Measurements from ENCODE around the gene ABCA9. TPM values are rescaled to one million over a fixed set of nuclear protein-coding genes. Genes with fewer than 3 reads are reported as not detected.
A peak's percentile ranks its signal among the peaks of the same experiment; 100 is the strongest.

The ABCA9 gene
- total RNA-seq, 1 donor from 2014 or later: 0.13 TPM

DNA sequence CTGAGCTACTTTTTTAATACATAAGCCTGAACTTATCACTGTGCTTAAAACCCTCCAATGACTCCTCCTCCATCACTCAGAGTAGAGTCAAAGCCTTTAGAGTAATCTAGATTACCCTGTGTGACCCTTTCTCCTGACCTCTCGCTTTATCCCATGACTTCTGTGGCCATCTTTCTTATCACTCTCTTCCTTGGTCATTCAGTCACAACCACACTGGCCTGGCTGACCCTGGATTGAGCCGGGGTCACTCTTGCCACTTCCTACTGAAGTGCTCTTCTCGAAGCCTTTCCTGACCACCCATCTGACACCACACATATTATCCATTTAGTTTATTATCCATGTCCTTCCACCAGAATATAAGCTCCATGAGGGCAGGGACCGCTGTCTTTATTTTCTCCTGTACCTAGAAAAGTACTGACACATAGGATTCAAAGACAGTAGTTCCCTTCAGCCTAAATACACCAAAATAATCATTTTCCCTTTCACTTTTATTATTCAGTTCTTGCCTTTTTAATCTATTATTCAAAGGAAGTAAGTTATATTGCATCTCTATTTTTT is 28.0 kb upstream of the ABCA9 start:
- Histone ChIP-seq H3K27me3 (no peaks in the 10 kb centered on the region), H2AFZ (replicated peaks) (no peak overlapping the region), H4K20me1 (ENCODE audit: low read depth) (no peaks in the 10 kb centered on the region), H3K27ac (no peak overlapping the region), H3K79me2 (ENCODE audit: low read depth) (no peaks in the 10 kb centered on the region), H3F3A (ENCODE audit: low read depth) (no peaks in the 10 kb centered on the region), H3K9me3 (ENCODE audit: low read depth) (no peaks in the 10 kb centered on the region), H3K4me1 (no peaks in the 10 kb centered on the region), H3K4me3 (no peak overlapping the region), H3K4me2 (no peak overlapping the region), H3K9ac (no peak overlapping the region), H3K36me3 (no peaks in the 10 kb centered on the region)
- DNase-seq (ENCODE audit: low spot score): no peak
- no peak for TF ChIP-seq EZH2phosphoT487 (IDR thresholded peaks at IDR 0.05)
- TF ChIP-seq, protein P1, sequence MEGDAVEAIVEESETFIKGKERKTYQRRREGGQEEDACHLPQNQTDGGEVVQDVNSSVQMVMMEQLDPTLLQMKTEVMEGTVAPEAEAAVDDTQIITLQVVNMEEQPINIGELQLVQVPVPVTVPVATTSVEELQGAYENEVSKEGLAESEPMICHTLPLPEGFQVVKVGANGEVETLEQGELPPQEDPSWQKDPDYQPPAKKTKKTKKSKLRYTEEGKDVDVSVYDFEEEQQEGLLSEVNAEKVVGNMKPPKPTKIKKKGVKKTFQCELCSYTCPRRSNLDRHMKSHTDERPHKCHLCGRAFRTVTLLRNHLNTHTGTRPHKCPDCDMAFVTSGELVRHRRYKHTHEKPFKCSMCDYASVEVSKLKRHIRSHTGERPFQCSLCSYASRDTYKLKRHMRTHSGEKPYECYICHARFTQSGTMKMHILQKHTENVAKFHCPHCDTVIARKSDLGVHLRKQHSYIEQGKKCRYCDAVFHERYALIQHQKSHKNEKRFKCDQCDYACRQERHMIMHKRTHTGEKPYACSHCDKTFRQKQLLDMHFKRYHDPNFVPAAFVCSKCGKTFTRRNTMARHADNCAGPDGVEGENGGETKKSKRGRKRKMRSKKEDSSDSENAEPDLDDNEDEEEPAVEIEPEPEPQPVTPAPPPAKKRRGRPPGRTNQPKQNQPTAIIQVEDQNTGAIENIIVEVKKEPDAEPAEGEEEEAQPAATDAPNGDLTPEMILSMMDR (IDR thresholded peaks at IDR 0.05): no peak
- TF ChIP-seq EZH2 (IDR thresholded peaks at IDR 0.05): no peak
- peaks cover 2% of the 10 kb centered on the region for H3K27me3 Mint-ChIP-seq (ENCODE audit: insufficient read depth, low read depth)
- H3K27ac Mint-ChIP-seq: no peak overlapping the region
- H3K4me1 Mint-ChIP-seq: peaks cover 8% of the 10 kb centered on the region
- H3K4me3 Mint-ChIP-seq: no peak overlapping the region
- no peaks in the 10 kb centered on the region for H3K36me3 Mint-ChIP-seq
- peaks cover 5% of the 10 kb centered on the region for H3K9me3 Mint-ChIP-seq

DNA sequence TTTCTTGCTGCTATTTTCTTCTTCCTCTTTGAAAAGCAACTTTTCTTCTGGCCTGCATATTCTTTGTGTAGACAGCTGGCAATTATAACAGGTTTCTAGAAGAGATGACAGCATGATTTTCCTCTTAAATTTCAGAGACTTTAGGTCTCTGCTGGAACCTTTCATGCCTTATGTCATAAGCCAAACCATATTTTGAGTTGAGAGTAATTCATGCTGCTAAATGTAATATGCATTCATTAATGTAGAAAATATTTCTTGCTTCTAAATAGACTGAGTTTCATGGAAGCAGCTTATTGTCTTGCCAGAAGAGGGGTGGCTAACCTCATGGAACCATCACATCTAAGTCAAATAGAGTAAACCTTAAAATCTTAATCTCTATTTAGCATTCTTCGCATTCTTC is 25.9 kb upstream of the ABCA9 start:
- Histone ChIP-seq H3K4me1 (no peaks in the 10 kb centered on the region), H3K79me2 (ENCODE audit: low read depth) (no peaks in the 10 kb centered on the region), H3K36me3 (no peaks in the 10 kb centered on the region), H3K27ac (no peak overlapping the region), H2AFZ (replicated peaks) (no peak overlapping the region), H3K9me3 (ENCODE audit: low read depth) (no peaks in the 10 kb centered on the region), H3K27me3 (no peaks in the 10 kb centered on the region), H3F3A (ENCODE audit: low read depth) (no peaks in the 10 kb centered on the region), H3K4me2 (no peak overlapping the region), H3K9ac (no peak overlapping the region), H4K20me1 (ENCODE audit: low read depth) (no peaks in the 10 kb centered on the region), H3K4me3 (no peak overlapping the region)
- Mint-ChIP-seq H3K36me3 (no peaks in the 10 kb centered on the region), H3K27ac (no peak overlapping the region), H3K4me3 (no peak overlapping the region), H3K4me1 (peaks cover 3% of the 10 kb centered on the region), H3K9me3 (peaks cover 14% of the 10 kb centered on the region), H3K27me3 (ENCODE audit: insufficient read depth, low read depth) (peaks cover 4% of the 10 kb centered on the region)
- TF ChIP-seq, protein P1 (IDR thresholded peaks at IDR 0.05): no peak
- DNase-seq (ENCODE audit: low spot score): no peak

DNA sequence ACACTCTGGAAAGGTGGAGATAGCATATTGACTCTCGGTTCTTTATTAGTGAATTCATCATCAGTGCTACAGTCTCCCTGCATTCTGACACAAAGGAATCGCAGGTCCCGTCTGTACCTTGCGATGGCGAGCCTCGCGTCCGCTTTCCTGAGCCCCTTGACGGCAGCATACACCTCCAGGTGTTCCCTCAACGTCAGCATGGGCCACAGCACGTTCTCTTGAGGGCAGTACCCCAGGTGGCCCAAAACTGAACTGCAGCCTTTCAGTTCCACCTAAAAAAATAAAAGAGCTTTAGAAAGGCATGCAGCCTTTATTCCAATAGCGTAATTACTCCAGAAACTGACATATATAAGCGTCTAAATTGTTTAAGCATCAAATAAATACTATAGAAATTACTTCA is 24.2 kb upstream of the ABCA9 start:
- Histone ChIP-seq H3K4me2 (no peak overlapping the region), H4K20me1 (ENCODE audit: low read depth) (no peaks in the 10 kb centered on the region), H3K9me3 (ENCODE audit: low read depth) (no peaks in the 10 kb centered on the region), H3F3A (ENCODE audit: low read depth) (no peaks in the 10 kb centered on the region), H2AFZ (replicated peaks) (no peak overlapping the region), H3K27ac (no peak overlapping the region), H3K9ac (no peak overlapping the region), H3K36me3 (no peaks in the 10 kb centered on the region), H3K4me1 (no peaks in the 10 kb centered on the region), H3K4me3 (no peak overlapping the region), H3K27me3 (no peaks in the 10 kb centered on the region), H3K79me2 (ENCODE audit: low read depth) (no peaks in the 10 kb centered on the region)
- TF ChIP-seq, protein P1 (IDR thresholded peaks at IDR 0.05): peak; percentile 53
- TF ChIP-seq EZH2phosphoT487 (IDR thresholded peaks at IDR 0.05): no peak
- Mint-ChIP-seq H3K4me3 (no peak overlapping the region), H3K4me1 (peaks cover 6% of the 10 kb centered on the region), H3K27me3 (ENCODE audit: insufficient read depth, low read depth) (peaks cover 4% of the 10 kb centered on the region), H3K9me3 (peaks cover 14% of the 10 kb centered on the region), H3K27ac (no peak overlapping the region), H3K36me3 (no peaks in the 10 kb centered on the region)
- peak; percentile 68 for DNase-seq (ENCODE audit: low spot score)
